GM21619 (cell line): Measurements from ENCODE around the gene TMX4.

Experiments used
- ATAC-seq: cut with Tn5 transposase; IDR thresholded peaks from one replicate; pipeline ENCODE4 v1.9.1; 2021; ENCODE audit not compliant: unreplicated experiment

The TMX4 gene

GRCh38 chr20:8019998-8020247, 362 bp upstream of the TMX4 start:
- ATAC-seq: no peak

GRCh38 chr20:8018958-8019245, 659 bp downstream of the TMX4 start:
- ATAC-seq: peak; percentile 67

GRCh38 chr20:8012724-8013123, 6.8 kb downstream of the TMX4 start:
- no peak for ATAC-seq

GRCh38 chr20:8008733-8009132, 10.8 kb downstream of the TMX4 start:
- ATAC-seq: no peak

GRCh38 chr20:8007490-8007889, 12.1 kb downstream of the TMX4 start:
- no peak for ATAC-seq

- ATAC-seq: no peak
Measured at GRCh38 chr20:8005575-8006366, 13.8 kb downstream of the TMX4 start.

- no peak for ATAC-seq
Measured at GRCh38 chr20:8005033-8005432, 14.5 kb downstream of the TMX4 start.

GRCh38 chr20:8002056-8002455, 17.5 kb downstream of the TMX4 start:
- no peak for ATAC-seq

GRCh38 chr20:8000796-8001195, 18.8 kb downstream of the TMX4 start:
- no peak for ATAC-seq

- no peak for ATAC-seq
Measured at GRCh38 chr20:7996898-7997297, 22.7 kb downstream of the TMX4 start.

- peak; percentile 53 for ATAC-seq
Measured at GRCh38 chr20:7994809-7995208, 24.8 kb downstream of the TMX4 start.

GRCh38 chr20:7993703-7994102, 25.9 kb downstream of the TMX4 start:
- ATAC-seq: no peak

GRCh38 chr20:7993238-7993637, 26.3 kb downstream of the TMX4 start:
- no peak for ATAC-seq

- ATAC-seq: no peak
Measured at GRCh38 chr20:7990385-7990784, 29.2 kb downstream of the TMX4 start.

- ATAC-seq: no peak
Measured at GRCh38 chr20:7989379-7989778, 30.2 kb downstream of the TMX4 start.

GRCh38 chr20:7985916-7986315, 33.6 kb downstream of the TMX4 start:
- ATAC-seq: no peak

- ATAC-seq: no peak
Measured at GRCh38 chr20:7984192-7984591, 35.4 kb downstream of the TMX4 start.

GRCh38 chr20:7981374-7981773, 38.2 kb downstream of the TMX4 start:
- no peak for ATAC-seq

- ATAC-seq: peak; percentile 86
Measured at GRCh38 chr20:7980332-7981046, 39.1 kb downstream of the TMX4 start.

GRCh38 chr20:7977709-7978108, 41.9 kb downstream of the TMX4 start:
- no peak for ATAC-seq

GRCh38 chr20:7975851-7976414, 43.6 kb downstream of the TMX4 start:
- ATAC-seq: no peak

- ATAC-seq: no peak
Measured at GRCh38 chr20:7974785-7975435, 44.7 kb downstream of the TMX4 start.
